ENCODE data around the gene ABCC4.
"Not testable (repeated sequence)": the region's sequence is repeated elsewhere in the genome, so short reads cannot be mapped to it uniquely, and the experiment has no call there.

DNA sequence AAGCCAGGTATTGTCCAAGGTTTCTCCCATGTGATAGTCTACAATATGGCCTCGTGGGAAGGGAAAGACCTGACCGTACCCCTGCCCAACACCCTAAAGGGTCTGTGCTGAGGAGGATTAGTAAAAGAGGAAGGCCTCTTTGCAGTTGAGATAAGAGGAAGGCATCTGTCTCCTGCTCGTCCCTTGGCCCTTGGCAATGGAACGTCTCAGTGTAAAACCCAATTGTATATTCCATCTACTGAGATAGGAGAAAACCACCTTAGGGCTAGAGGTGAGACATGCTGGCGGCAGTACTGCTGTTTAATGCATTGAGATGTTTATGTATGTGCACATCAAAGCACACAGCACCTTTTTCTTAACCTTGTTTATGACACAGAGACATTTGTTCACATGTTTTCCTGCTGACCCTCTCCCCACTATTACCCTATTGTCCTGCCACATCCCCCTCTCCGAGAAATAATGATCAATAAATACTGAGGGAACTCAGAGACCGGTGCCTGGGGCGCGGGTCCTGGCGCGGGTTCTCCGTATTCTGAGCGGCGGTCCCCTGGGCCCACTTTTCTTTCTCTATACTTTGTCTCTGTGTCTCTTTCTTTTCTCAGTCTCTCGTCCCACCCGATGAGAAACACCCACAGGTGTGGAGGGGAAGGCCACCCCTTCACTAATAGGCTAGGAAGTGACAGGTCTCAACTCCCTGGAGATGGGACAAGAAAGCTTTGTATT lies 32.7 kb downstream of the ABCC4 start:
- TF ChIP-seq, protein P1, sequence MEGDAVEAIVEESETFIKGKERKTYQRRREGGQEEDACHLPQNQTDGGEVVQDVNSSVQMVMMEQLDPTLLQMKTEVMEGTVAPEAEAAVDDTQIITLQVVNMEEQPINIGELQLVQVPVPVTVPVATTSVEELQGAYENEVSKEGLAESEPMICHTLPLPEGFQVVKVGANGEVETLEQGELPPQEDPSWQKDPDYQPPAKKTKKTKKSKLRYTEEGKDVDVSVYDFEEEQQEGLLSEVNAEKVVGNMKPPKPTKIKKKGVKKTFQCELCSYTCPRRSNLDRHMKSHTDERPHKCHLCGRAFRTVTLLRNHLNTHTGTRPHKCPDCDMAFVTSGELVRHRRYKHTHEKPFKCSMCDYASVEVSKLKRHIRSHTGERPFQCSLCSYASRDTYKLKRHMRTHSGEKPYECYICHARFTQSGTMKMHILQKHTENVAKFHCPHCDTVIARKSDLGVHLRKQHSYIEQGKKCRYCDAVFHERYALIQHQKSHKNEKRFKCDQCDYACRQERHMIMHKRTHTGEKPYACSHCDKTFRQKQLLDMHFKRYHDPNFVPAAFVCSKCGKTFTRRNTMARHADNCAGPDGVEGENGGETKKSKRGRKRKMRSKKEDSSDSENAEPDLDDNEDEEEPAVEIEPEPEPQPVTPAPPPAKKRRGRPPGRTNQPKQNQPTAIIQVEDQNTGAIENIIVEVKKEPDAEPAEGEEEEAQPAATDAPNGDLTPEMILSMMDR (IDR thresholded peaks at IDR 0.05), result not testable (repeated sequence)
- TF ChIP-seq POLR2A (IDR thresholded peaks at IDR 0.05), result not testable (repeated sequence)

Data from transverse colon (tissue), 3 donors.